Measurements from ENCODE around the gene NTN4. TPM values are rescaled to one million over a fixed set of nuclear protein-coding genes. Genes with fewer than 3 reads are reported as not detected.
"Not testable (repeated sequence)": the region's sequence is repeated elsewhere in the genome, so short reads cannot be mapped to it uniquely, and the experiment has no call there.

NTN4 gene
- polyA plus RNA-seq, 6 donors from 2014 or later, result not detected

GRCh38 chr12:95677782-95678181, 112.8 kb downstream of the NTN4 start:
- H3K27me3 Mint-ChIP-seq, result peaks cover 0 to 25% (median 10%) of the 10 kb centered on the region in 3 donors
- H3K4me1 Mint-ChIP-seq; H3K27ac Mint-ChIP-seq; H3K9me3 Mint-ChIP-seq; ATAC-seq (ENCODE audit: low read depth in 2 of 2); H3K4me3 Mint-ChIP-seq; DNase-seq; H3K36me3 Mint-ChIP-seq: not testable (repeated sequence)

DNA sequence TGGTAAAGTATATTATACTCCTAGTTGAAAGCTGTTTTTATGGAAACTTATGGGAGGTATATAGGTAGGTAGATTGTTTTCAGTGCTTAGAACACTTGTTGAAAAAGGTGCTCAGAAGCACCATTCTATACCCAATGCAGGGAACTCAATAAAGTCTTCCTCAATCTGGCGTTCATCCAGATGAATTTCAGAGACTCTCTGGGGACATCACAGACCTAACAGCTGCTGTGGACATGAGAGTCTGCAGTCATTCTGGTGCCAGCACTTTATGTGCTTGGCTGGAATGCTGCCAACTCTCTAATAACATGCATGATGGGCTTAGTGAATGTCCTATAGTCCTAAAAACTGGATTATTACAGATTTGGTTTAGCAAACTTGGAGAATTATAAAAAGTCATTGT, 115.9 kb downstream of the NTN4 start:
- H3K27me3 Mint-ChIP-seq, result peaks cover 0 to 30% (median 14%) of the 10 kb centered on the region in 3 donors
- H3K4me3 Mint-ChIP-seq, result no peak overlapping the region
- peaks cover 0 to 6% (median 0%) of the 10 kb centered on the region in 7 donors for H3K9me3 Mint-ChIP-seq
- DNase-seq (no peak), ATAC-seq (ENCODE audit: low read depth in 2 of 2) (no peak)
- no peaks in the 10 kb centered on the region for H3K4me1 Mint-ChIP-seq
- H3K36me3 Mint-ChIP-seq, result no peaks in the 10 kb centered on the region
- H3K27ac Mint-ChIP-seq, result peak overlapping the region in 1 of 6 donors; percentile 83

DNA sequence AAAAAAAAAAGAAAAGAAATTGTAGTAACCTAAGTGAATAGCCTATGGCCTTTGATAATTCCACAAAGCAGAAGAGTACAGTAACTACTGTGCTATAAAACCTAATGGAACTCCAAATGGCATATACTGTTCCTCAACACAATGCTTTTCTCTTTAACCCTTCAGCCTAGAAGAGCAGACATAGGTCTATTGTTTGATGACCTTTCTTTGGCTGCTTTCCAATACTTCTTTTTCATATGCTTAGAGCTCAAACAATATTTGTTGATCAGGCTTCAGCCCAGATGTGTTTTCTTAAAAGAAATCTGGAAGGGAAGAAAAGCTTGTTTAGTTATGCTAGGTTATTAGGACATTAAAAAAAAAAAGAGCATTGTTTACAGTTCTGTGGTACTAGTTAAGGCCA, 116.4 kb downstream of the NTN4 start:
- Mint-ChIP-seq H3K4me1 (no peaks in the 10 kb centered on the region), H3K27me3 (peaks cover 0 to 25% (median 14%) of the 10 kb centered on the region in 3 donors), H3K4me3 (no peak overlapping the region), H3K9me3 (peaks cover 0 to 6% (median 0%) of the 10 kb centered on the region in 7 donors), H3K27ac (peak overlapping the region in 1 of 6 donors; percentile 83), H3K36me3 (no peaks in the 10 kb centered on the region)
- DNase-seq (no peak), ATAC-seq (ENCODE audit: low read depth in 2 of 2) (no peak)

DNA sequence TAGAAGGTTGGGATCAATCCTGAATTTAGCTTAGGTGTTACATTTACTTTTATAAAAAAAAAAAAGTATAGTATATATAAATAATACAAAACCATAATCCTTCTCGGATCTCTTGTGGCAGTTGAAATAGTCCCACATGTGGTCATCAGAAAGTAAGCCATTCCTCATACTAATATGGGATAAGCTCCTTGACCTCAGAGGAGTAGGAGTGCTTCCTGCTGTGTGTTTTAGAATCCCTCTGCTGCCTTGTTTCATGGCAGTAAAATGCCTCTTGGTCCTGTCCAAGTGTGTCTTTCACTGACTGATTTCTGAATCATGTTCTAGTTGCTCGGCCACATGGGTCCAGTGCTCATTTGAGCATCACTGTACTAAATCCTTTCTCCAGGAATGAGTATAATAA, 117.0 kb downstream of the NTN4 start:
- Mint-ChIP-seq H3K4me3 (no peak overlapping the region), H3K9me3 (peaks cover 0 to 6% (median 0%) of the 10 kb centered on the region in 7 donors), H3K36me3 (no peaks in the 10 kb centered on the region), H3K27me3 (peaks cover 0 to 24% (median 14%) of the 10 kb centered on the region in 3 donors), H3K4me1 (no peaks in the 10 kb centered on the region), H3K27ac (no peak overlapping the region)
- ATAC-seq (ENCODE audit: low read depth in 2 of 2) (no peak), DNase-seq (no peak)

DNA sequence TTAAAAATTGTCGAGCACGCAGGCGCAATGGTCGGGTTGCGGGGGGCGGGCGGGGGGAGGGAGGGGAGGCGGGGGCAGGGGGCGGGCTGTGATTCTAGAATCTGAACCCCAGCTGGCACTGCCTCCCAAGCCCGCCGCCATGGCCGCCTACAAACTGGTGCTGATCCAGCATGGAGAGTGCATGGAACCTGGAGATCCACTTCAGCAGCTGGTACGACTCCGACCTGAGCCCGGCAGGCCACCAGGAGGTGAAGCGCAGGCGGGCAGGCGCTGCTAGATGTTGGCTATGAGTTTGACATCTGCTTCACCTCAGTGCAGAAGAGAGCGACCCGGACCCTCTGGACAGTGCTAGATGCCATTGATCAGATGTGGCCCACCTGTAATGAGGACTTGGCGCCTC, 118.4 kb downstream of the NTN4 start:
- H3K4me1 Mint-ChIP-seq, result no peaks in the 10 kb centered on the region
- H3K9me3 Mint-ChIP-seq, result peaks cover 0 to 1% (median 0%) of the 10 kb centered on the region in 7 donors
- no peak overlapping the region for H3K27ac Mint-ChIP-seq
- ATAC-seq (ENCODE audit: low read depth in 2 of 2) (no peak), DNase-seq (no peak)
- H3K36me3 Mint-ChIP-seq, result no peaks in the 10 kb centered on the region
- H3K27me3 Mint-ChIP-seq, result peaks cover 1 to 24% (median 11%) of the 10 kb centered on the region in 3 donors
- H3K4me3 Mint-ChIP-seq, result peak overlapping the region in 1 of 8 donors; percentile 3

DNA sequence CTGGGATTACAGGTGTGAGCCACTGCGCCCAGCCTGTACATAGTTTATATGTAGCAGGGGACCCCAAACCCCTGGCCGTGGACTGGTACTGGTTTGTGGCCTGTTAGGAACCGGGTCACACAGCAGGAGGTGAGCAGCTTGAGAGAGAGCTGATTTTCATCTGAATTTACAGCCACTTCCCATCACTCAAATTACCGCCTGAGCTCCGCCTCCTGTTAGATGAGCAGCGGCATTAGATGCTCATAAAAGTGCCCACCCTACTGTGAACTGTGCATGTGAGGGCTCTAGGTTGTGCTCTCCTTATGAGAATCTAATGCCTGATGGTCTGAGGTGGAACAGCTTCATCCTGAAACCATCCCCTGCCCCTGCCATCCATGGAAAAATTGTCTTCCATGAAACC, 119.3 kb downstream of the NTN4 start:
- Mint-ChIP-seq H3K9me3 (no peaks in the 10 kb centered on the region), H3K4me1 (no peaks in the 10 kb centered on the region), H3K36me3 (no peaks in the 10 kb centered on the region), H3K27me3 (peaks cover 8 to 30% (median 15%) of the 10 kb centered on the region in 3 donors), H3K27ac (no peak overlapping the region), H3K4me3 (no peak overlapping the region)
- no peak for DNase-seq
- ATAC-seq (ENCODE audit: low read depth in 2 of 2), result no peak

GRCh38 chr12:95663525-95663924, 127.0 kb downstream of the NTN4 start:
- ATAC-seq (ENCODE audit: low read depth in 2 of 2) (no peak), DNase-seq (no peak)
- H3K27me3 Mint-ChIP-seq, result peaks cover 19 to 33% (median 22%) of the 10 kb centered on the region in 3 donors
- no peak overlapping the region for H3K4me3 Mint-ChIP-seq
- no peaks in the 10 kb centered on the region for H3K9me3 Mint-ChIP-seq
- no peaks in the 10 kb centered on the region for H3K36me3 Mint-ChIP-seq
- peaks cover 0 to 3% (median 0%) of the 10 kb centered on the region in 3 donors for H3K4me1 Mint-ChIP-seq
- H3K27ac Mint-ChIP-seq, result no peak overlapping the region

DNA sequence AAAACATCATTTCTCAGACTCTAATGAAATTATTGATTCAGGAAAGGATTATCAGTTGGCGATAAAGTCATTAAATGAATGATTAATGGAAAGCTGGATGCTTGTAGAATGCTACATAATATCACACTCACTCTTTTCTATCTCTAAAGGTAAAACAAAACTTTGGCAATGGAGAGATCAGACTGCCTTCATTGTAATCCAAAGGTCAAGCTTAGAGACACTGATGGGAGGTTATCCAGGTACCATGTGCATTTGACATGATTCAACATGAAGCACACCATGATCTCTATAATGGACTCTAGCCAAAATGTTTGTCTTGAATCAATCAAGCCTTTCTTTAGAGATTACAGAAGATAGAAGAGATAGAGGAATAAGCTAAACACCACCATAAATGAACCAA, 129.2 kb downstream of the NTN4 start:
- Mint-ChIP-seq H3K27ac (no peak overlapping the region), H3K9me3 (no peaks in the 10 kb centered on the region), H3K4me1 (peaks cover 0 to 3% (median 0%) of the 10 kb centered on the region in 3 donors), H3K27me3 (peaks cover 17 to 32% (median 26%) of the 10 kb centered on the region in 3 donors), H3K36me3 (no peaks in the 10 kb centered on the region), H3K4me3 (no peak overlapping the region)
- no peak for ATAC-seq (ENCODE audit: low read depth in 2 of 2)
- no peak for DNase-seq

GRCh38 chr12:95658386-95658785, 132.2 kb downstream of the NTN4 start:
- ATAC-seq (ENCODE audit: low read depth in 2 of 2), result no peak
- Mint-ChIP-seq H3K9me3 (peaks cover 0 to 5% (median 4%) of the 10 kb centered on the region in 7 donors), H3K27ac (no peak overlapping the region), H3K4me1 (peaks cover 3 to 6% (median 5%) of the 10 kb centered on the region in 3 donors), H3K27me3 (peaks cover 24 to 26% (median 26%) of the 10 kb centered on the region in 3 donors), H3K4me3 (no peak overlapping the region), H3K36me3 (peaks cover 0 to 8% of the 10 kb centered on the region in 2 donors)
- DNase-seq, result no peak

- peak overlapping the region in 3 of 6 donors; percentile 92 to 98 (median 95) for H3K27ac Mint-ChIP-seq
- ATAC-seq (ENCODE audit: low read depth in 2 of 2); H3K4me1 Mint-ChIP-seq; H3K9me3 Mint-ChIP-seq; DNase-seq; H3K36me3 Mint-ChIP-seq: not testable (repeated sequence)
- H3K4me3 Mint-ChIP-seq, result peak overlapping the region in 2 of 8 donors; percentile 34 to 45
- H3K27me3 Mint-ChIP-seq, result peaks cover 6 to 17% (median 15%) of the 10 kb centered on the region in 3 donors
Measured at GRCh38 chr12:95654665-95655064, 135.9 kb downstream of the NTN4 start.

- Mint-ChIP-seq H3K4me1 (peaks cover 3 to 6% (median 5%) of the 10 kb centered on the region in 3 donors), H3K9me3 (peaks cover 0 to 5% (median 4%) of the 10 kb centered on the region in 7 donors), H3K27me3 (peaks cover 10 to 15% (median 11%) of the 10 kb centered on the region in 3 donors), H3K4me3 (peak overlapping the region in 3 of 8 donors; percentile 34 to 46 (median 45)), H3K27ac (peak overlapping the region in 5 of 6 donors; percentile 92 to 98 (median 95)), H3K36me3 (peaks cover 0 to 8% of the 10 kb centered on the region in 2 donors)
- ATAC-seq (ENCODE audit: low read depth in 2 of 2) (peak; percentile 34 to 35), DNase-seq (no peak)
Measured at GRCh38 chr12:95653771-95654546, 136.6 kb downstream of the NTN4 start.

- no peak for DNase-seq
- peaks cover 0 to 8% of the 10 kb centered on the region in 2 donors for H3K36me3 Mint-ChIP-seq
- H3K4me3 Mint-ChIP-seq, result no peak overlapping the region
- peaks cover 0 to 5% (median 4%) of the 10 kb centered on the region in 7 donors for H3K9me3 Mint-ChIP-seq
- peak in 1 of 2 donors; percentile 8 for ATAC-seq (ENCODE audit: low read depth in 2 of 2)
- peaks cover 4 to 16% (median 15%) of the 10 kb centered on the region in 3 donors for H3K27me3 Mint-ChIP-seq
- H3K4me1 Mint-ChIP-seq, result peaks cover 3 to 6% (median 5%) of the 10 kb centered on the region in 3 donors
- H3K27ac Mint-ChIP-seq, result peak overlapping the region in 1 of 6 donors; percentile 65
Measured at GRCh38 chr12:95651681-95652080, 138.9 kb downstream of the NTN4 start.

- ATAC-seq (ENCODE audit: low read depth in 2 of 2), result no peak
- H3K4me3 Mint-ChIP-seq, result no peak overlapping the region
- no peak overlapping the region for H3K27ac Mint-ChIP-seq
- H3K36me3 Mint-ChIP-seq, result peaks cover 0 to 2% of the 10 kb centered on the region in 2 donors
- peaks cover under 1 to 5% (median 1%) of the 10 kb centered on the region in 3 donors for H3K4me1 Mint-ChIP-seq
- peaks cover 0 to 5% (median under 1%) of the 10 kb centered on the region in 7 donors for H3K9me3 Mint-ChIP-seq
- H3K27me3 Mint-ChIP-seq, result peaks cover 8 to 15% (median 15%) of the 10 kb centered on the region in 3 donors
- DNase-seq, result no peak
Measured at GRCh38 chr12:95648990-95649791, 141.4 kb downstream of the NTN4 start.
